ENCODE data around the gene CDKAL1.

The CDKAL1 gene

GRCh38 chr6:21265034-21265729, 730.9 kb downstream of the CDKAL1 start:
- DNase-seq (ENCODE audit: low read depth in 2 of 2, low spot score in 1 of 2) = no peak

GRCh38 chr6:21265730-21266044, 731.4 kb downstream of the CDKAL1 start:
- no peak for DNase-seq (ENCODE audit: low read depth in 2 of 2, low spot score in 1 of 2)

- DNase-seq (ENCODE audit: low read depth in 2 of 2, low spot score in 1 of 2) = no peak
These were observed 736.5 kb downstream of the CDKAL1 start for GRCh38 chr6:21270636-21271201.

- DNase-seq (ENCODE audit: low read depth in 2 of 2, low spot score in 1 of 2) = no peak
These were observed 737.3 kb downstream of the CDKAL1 start for GRCh38 chr6:21271428-21272155.

- no peak for DNase-seq (ENCODE audit: low read depth in 2 of 2, low spot score in 1 of 2)
These were observed 739.2 kb downstream of the CDKAL1 start for GRCh38 chr6:21273451-21273850.

- no peak for DNase-seq (ENCODE audit: low read depth in 2 of 2, low spot score in 1 of 2)
These were observed 740.6 kb downstream of the CDKAL1 start for GRCh38 chr6:21274851-21275250.

GRCh38 chr6:21277601-21278374, 743.5 kb downstream of the CDKAL1 start:
- DNase-seq (ENCODE audit: low read depth in 2 of 2, low spot score in 1 of 2) = no peak

GRCh38 chr6:21278375-21278745, 744.1 kb downstream of the CDKAL1 start:
- no peak for DNase-seq (ENCODE audit: low read depth in 2 of 2, low spot score in 1 of 2)

- DNase-seq (ENCODE audit: low read depth in 2 of 2, low spot score in 1 of 2) = no peak
These were observed 745.4 kb downstream of the CDKAL1 start for GRCh38 chr6:21279619-21280018.

- no peak for DNase-seq (ENCODE audit: low read depth in 2 of 2, low spot score in 1 of 2)
These were observed 747.1 kb downstream of the CDKAL1 start for GRCh38 chr6:21281366-21281765.
